OCI-LY1 (cell line): ENCODE results near the gene GFOD2.

Source experiments
- H2AFZ ChIP-seq: fragments of 200-600 bp; sonication (generic), shearing (Covaris generic); 2 replicates; pipeline ENCODE4 v1.6.0; 2014; ENCODE audit warnings: antibody characterized with exemption, mild to moderate bottlenecking, low read length
- H3F3A ChIP-seq: fragments of 200-600 bp; sonication (generic), shearing (Covaris generic); 2 replicates; pipeline ENCODE4 v1.6.0; 2014; ENCODE audit warnings: mild to moderate bottlenecking, antibody characterized with exemption, low read length, moderate library complexity; ENCODE audit not compliant: insufficient read depth
- H3K27ac ChIP-seq: fragments of 200-600 bp; sonication (generic); 2 replicates; pipeline ENCODE4 v1.5.1; 2014; ENCODE audit warnings: low read length, mixed run types, mild to moderate bottlenecking, low read depth; ENCODE audit not compliant: poor library complexity, severe bottlenecking
- H3K27me3 ChIP-seq: fragments of 200-600 bp; sonication (generic); 2 replicates; pipeline ENCODE4 v1.6.0; 2014; ENCODE audit warnings: antibody characterized with exemption, mild to moderate bottlenecking, low read length, moderate library complexity; ENCODE audit not compliant: insufficient read depth
- H3K36me3 ChIP-seq: fragments of 200-600 bp; sonication (generic); 2 replicates; pipeline ENCODE4 v1.6.1; 2014; ENCODE audit warnings: mild to moderate bottlenecking, antibody characterized with exemption, low read length, moderate library complexity, mixed read lengths; ENCODE audit not compliant: insufficient read depth
- H3K4me1 ChIP-seq: fragments of 200-600 bp; sonication (generic); 2 replicates; pipeline ENCODE4 v1.5.1; 2014; ENCODE audit warnings: mild to moderate bottlenecking, low read length, moderate library complexity; ENCODE audit not compliant: insufficient read depth, severe bottlenecking
- H3K4me2 ChIP-seq: fragments of 200-600 bp; sonication (generic), shearing (Covaris generic); 2 replicates; pipeline ENCODE4 v1.6.1; 2014; ENCODE audit warnings: low read length
- H3K4me3 ChIP-seq: fragments of 200-600 bp; sonication (generic); 2 replicates; pipeline ENCODE4 v1.5.1; 2014; ENCODE audit warnings: low read length, low read depth, mild to moderate bottlenecking, mixed read lengths; ENCODE audit not compliant: poor library complexity, severe bottlenecking
- H3K79me2 ChIP-seq: fragments of 200-600 bp; shearing (Covaris generic); 2 replicates; pipeline ENCODE4 v1.6.1; 2016; ENCODE audit warnings: mixed run types, low read length, mixed read lengths; ENCODE audit not compliant: insufficient read depth
- H3K9ac ChIP-seq: fragments of 200-600 bp; sonication (generic), shearing (Covaris generic); 2 replicates; pipeline ENCODE4 v1.6.1; 2014; ENCODE audit warnings: mild to moderate bottlenecking, low read length, mixed read lengths
- H3K9me2 ChIP-seq: fragments of 200-600 bp; sonication (generic), shearing (Covaris generic); 2 replicates; pipeline ENCODE4 v1.6.1; 2014; ENCODE audit warnings: low read depth, mild to moderate bottlenecking, low read length, mixed read lengths
- H3K9me3 ChIP-seq: fragments of 200-600 bp; shearing (Covaris generic); 2 replicates; pipeline ENCODE4 v1.6.1; 2014; ENCODE audit warnings: low read length, mixed read lengths
- H4K20me1 ChIP-seq: fragments of 200-600 bp; sonication (generic), shearing (Covaris generic); 2 replicates; pipeline ENCODE4 v1.6.0; 2016; ENCODE audit warnings: mild to moderate bottlenecking, low read length; ENCODE audit not compliant: insufficient read depth
- CTCF ChIP-seq: fragments of 200-600 bp; sonication (generic), shearing (Covaris generic); IDR thresholded peaks from 2 replicates; pipeline ENCODE4 v1.5.1; 2017; ENCODE audit warnings: mild to moderate bottlenecking, antibody characterized with exemption, low read length, moderate library complexity, mixed read lengths
- EZH2 ChIP-seq: fragments of 200-600 bp; sonication (generic), shearing (Covaris generic); IDR thresholded peaks from 2 replicates; pipeline ENCODE4 v1.8.0; 2017; ENCODE audit warnings: borderline replicate concordance, mixed run types, mild to moderate bottlenecking, antibody characterized with exemption, low read length, moderate library complexity, mixed read lengths

Gene GFOD2

GRCh38 chr16:67674851-67675578 is 44.1 kb downstream of the GFOD2 start:
- H3K27me3 ChIP-seq: no peaks in the 10 kb centered on the region
- no peaks in the 10 kb centered on the region for H3F3A ChIP-seq
- peaks cover 18% of the 10 kb centered on the region for H3K4me1 ChIP-seq
- no peaks in the 10 kb centered on the region for H3K9me2 ChIP-seq
- no peak overlapping the region for H2AFZ ChIP-seq
- no peaks in the 10 kb centered on the region for H3K79me2 ChIP-seq
- no peaks in the 10 kb centered on the region for H4K20me1 ChIP-seq
- peaks cover 6% of the 10 kb centered on the region; the same call in 1 of the 2 replicates for H3K36me3 ChIP-seq
- no peak overlapping the region for H3K9ac ChIP-seq
- no peaks in the 10 kb centered on the region for H3K9me3 ChIP-seq
- no peak overlapping the region for H3K4me2 ChIP-seq
- no peak for TF ChIP-seq EZH2
- TF ChIP-seq CTCF: no peak
- no peak overlapping the region for H3K27ac ChIP-seq
- no peak overlapping the region for H3K4me3 ChIP-seq

DNA sequence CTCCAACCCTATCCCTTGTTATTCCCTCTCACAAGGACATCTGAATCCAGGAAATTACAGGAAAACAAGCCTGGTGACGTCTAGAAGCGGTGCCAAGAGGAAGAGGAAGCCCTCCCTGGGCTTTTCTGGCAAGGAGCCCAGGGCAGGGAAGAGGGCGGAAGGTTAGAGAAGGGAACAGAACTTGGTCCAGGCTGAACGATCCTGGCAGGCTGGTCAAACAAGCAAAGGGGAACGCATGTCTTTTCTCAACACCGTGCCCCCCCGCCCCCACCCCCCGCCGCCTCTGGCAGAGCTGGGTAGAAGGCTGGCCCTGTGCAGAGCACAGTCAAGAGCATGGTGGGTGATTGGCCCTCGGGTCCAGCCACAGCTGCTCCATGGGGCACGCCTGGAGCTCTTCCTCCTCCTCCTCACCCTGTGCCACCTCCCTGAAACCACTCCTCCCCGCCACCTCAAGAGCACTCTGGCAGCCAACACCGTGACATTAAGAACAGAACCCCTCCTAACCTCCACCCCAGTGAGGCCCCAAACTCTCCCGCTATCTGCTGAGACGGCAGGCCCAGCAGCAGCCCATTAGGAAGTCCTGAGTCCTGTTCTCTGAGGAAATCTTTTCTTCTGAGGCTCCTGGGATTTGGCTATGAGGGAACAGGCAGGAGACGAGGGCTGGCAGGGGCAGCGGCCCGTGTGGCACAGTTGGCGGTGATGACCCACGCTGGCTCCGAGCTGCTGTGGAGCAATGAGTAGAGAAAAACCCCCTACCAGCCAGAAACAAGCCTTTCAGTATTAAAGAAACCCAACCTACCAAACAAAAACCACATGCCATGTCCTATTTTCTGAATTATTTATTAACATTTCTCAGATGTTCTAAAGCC is 45.2 kb downstream of the GFOD2 start:
- Histone ChIP-seq H3K27ac (no peak overlapping the region), H3K4me3 (no peak overlapping the region), H3K4me2 (no peak overlapping the region), H3K4me1 (peaks cover 18% of the 10 kb centered on the region), H3K79me2 (no peaks in the 10 kb centered on the region), H3K9ac (no peak overlapping the region), H3F3A (no peaks in the 10 kb centered on the region), H3K27me3 (no peaks in the 10 kb centered on the region), H3K36me3 (peaks cover 6% of the 10 kb centered on the region; the same call in 1 of the 2 replicates), H3K9me3 (no peaks in the 10 kb centered on the region), H3K9me2 (no peaks in the 10 kb centered on the region), H4K20me1 (no peaks in the 10 kb centered on the region), H2AFZ (no peak overlapping the region)
- TF ChIP-seq EZH2 (no peak), CTCF (no peak)

DNA sequence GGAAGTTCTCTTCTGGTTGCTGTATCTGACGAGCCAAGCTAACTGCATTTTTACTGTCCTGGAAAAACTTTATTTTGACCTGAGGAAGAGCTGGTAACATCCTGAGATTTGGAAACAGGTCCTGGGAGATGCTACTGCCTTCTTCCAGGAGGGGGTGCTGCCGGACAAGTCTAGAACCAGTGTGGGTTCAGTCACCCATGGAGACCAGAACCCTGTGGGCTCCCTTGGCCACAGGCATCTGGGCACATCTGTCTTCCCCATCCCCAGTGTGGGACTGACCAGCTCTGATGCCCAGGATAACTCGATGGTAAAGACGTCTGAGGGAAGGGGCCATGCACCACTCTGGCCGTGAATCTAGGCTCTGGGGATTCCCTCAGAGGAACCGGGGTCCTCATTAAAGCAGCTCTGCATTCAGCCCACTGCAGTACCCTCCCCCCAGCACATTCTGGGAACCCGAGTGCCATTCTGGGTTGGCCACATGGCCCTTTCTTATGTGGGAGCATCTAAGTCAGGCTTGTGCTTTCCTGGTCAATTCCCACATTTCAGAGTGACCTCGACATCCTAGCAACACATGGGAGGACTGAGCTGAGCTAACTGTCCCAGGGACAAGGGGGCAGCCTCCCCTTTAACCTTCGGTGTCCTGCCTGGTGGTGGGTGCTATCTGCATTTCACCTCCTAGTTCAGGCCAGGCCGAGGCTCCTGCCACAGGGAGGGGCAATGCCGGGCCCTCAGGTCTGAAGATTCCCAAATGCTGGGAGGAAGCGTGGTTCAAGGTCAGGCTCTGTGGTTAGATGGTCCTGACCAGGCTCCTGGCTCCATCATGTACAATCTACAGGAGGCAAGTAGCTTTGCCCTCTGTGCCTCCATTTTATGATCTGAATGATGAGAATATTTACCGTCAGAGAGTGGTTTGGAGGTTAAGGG is 46.1 kb downstream of the GFOD2 start:
- H3K9ac ChIP-seq: no peak overlapping the region
- peaks cover 6% of the 10 kb centered on the region; the same call in 1 of the 2 replicates for H3K36me3 ChIP-seq
- H3F3A ChIP-seq: no peaks in the 10 kb centered on the region
- no peak overlapping the region for H2AFZ ChIP-seq
- no peaks in the 10 kb centered on the region for H3K9me2 ChIP-seq
- H3K27ac ChIP-seq: no peak overlapping the region
- peaks cover 28% of the 10 kb centered on the region for H3K4me1 ChIP-seq
- no peaks in the 10 kb centered on the region for H3K79me2 ChIP-seq
- H3K4me3 ChIP-seq: no peak overlapping the region
- H4K20me1 ChIP-seq: no peaks in the 10 kb centered on the region
- no peaks in the 10 kb centered on the region for H3K27me3 ChIP-seq
- no peak overlapping the region for H3K4me2 ChIP-seq
- H3K9me3 ChIP-seq: no peaks in the 10 kb centered on the region
- TF ChIP-seq EZH2 (no peak), CTCF (peak; percentile 92)
